CD4-positive, alpha-beta T cell treated with Interleukin-12 subunit alpha and Interleukin-12 subunit beta, for 1 hour (primary cell): ENCODE results near the gene XCR1.
"Not testable (repeated sequence)": the region's sequence is repeated elsewhere in the genome, so short reads cannot be mapped to it uniquely, and the experiment has no call there.

ENCODE experiments used
- DNase-seq: peaks from one replicate; pipeline ENCODE4 v3.0.0-alpha.2; 2020

The XCR1 gene

GRCh38 chr3:46038071-46038470 is 10.8 kb upstream of the XCR1 start:
- not testable (repeated sequence) for DNase-seq

GRCh38 chr3:46036191-46036590 is 8.9 kb upstream of the XCR1 start:
- DNase-seq, result no peak

DNA sequence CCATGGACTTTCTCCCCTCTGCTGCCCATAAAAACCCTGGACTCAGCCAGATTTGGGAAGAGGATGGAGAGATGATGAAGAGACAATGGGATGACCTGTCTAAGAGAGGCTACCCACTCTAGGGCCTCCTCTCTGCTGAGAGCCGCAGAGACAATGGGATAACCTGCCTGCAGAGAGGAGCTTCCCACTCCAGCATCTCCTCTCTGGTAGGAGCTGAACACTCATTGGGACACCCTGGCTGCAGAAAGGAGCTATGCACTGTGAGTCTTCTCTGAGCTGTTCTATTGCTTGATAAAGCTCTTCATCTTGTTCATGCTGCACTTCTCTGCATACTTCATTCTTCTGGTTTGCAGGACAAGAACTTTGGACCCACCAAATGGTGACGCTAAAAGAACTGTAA is 4.5 kb upstream of the XCR1 start:
- no peak for DNase-seq

GRCh38 chr3:46031269-46031668 is 4.0 kb upstream of the XCR1 start:
- no peak for DNase-seq

DNA sequence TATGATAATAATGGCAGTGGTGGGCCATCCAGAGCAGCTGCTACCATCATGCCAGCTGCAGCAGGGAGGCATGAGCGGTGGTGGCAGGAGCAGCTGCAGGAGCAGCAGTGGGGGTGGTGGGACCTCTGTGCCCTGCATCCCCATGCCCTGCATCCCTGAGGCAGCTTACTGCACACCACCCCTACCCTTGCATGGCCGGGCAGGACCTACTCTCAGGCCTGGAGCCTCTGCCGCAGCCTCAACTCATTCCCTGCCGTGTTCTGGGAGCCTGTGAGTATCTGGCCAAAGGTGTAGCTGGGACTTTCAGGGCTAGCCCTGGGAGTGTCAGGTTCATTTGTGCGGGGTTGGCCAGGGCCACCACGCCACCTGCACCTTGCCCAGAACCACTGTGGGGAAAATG is 3.3 kb upstream of the XCR1 start:
- DNase-seq, result no peak

DNA sequence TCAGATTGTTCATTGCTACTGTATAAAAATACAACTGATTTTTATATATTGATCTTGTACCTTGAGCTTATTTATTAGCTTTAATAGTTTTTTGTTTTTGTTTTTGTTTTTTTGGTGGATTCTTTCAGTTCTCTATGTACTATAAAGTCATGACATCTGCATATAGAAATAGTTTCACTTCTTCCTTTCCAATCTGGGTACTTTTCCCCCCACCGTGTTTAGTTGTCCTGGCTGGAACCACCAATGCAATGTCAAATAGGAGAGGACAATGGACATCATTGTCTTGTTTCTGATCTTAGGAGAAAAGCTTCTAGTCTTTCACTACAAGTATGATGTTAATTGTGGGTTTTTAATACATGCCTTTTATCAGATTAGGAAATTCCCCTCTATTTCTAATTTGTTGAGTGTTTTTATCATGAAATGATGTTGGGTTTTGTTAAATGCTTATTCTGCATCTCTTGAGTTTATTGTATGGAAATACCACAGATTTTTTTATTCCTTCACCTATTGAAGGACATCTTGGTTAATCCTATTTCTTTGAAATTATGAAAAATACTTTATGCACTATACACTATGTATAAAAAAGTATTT is 2.8 kb upstream of the XCR1 start:
- no peak for DNase-seq

- no peak for DNase-seq
Measured at GRCh38 chr3:46027736-46028397, 584 bp upstream of the XCR1 start.

- no peak for DNase-seq
Measured at GRCh38 chr3:46025139-46025538, 2.1 kb downstream of the XCR1 start.

DNA sequence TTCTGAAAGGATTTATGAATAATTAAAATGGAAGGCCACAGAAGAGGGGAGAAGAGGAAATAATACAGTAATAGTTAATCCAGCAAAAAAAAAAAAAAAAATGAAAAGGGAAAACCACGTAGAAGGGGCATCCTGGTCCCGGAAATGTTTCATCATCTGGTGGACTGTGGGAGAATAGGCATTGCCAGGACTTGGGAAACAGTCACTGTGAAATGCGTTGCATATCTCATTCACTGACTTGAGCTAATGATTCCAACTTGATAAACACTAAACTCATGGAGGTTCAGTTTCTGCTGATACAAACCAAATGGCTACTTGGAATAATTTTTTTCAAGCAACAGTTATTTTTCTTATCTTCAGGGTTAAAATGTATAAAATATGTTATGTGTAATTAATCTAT is 3.2 kb downstream of the XCR1 start:
- DNase-seq, result no peak

DNA sequence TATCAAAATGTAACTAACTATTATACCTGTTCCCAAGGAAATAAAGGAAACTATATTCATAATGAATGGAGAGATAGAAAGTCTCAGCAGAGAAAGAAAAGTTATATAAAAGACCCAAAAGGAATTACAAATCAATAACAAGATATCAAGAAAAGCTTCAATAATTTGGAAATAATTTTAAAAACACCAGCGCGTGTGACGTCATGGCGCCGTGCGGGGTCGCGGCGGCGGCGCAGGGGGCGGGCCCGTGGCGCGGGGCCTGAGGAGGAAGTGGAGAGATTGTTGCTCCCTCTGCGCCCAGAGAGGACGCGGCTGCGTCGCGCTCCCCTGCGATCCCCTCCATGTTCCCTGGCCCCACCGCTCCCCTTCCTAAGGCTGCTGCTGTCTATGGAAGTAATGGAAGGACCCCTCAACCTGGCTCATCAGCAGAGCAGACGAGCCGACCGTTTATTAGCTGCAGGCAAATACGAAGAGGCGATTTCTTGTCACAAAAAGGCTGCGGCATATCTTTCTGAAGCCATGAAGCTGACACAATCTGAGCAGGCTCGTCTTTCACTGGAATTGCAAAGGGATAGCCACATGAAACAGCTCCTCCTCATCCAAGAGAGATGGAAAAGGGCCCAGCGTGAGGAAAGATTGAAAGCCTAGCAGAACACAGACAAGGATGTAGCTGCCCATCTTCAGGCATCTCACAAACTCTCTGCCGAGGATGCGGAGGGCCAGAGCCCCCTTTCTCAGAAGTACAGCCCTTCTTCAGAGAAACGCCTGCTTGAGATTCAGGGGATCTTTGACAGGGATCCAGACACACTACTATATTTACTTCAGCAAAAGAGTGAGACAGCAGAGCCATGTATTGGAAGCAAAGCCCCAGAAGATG is 4.1 kb downstream of the XCR1 start:
- DNase-seq, result no peak

- no peak for DNase-seq
Measured at GRCh38 chr3:46021516-46021915, 5.8 kb downstream of the XCR1 start.

- DNase-seq, result no peak
Measured at GRCh38 chr3:46020766-46021510, 6.3 kb downstream of the XCR1 start.

GRCh38 chr3:46019707-46020106 is 7.6 kb downstream of the XCR1 start:
- no peak for DNase-seq

GRCh38 chr3:46017720-46018119 is 9.6 kb downstream of the XCR1 start:
- DNase-seq, result no peak

- no peak for DNase-seq
Measured at GRCh38 chr3:46013316-46014094, 13.8 kb downstream of the XCR1 start.

- no peak for DNase-seq
Measured at GRCh38 chr3:46012246-46012645, 15.0 kb downstream of the XCR1 start.

GRCh38 chr3:46010519-46011113 is 16.7 kb downstream of the XCR1 start:
- DNase-seq, result no peak

GRCh38 chr3:46008058-46008457 is 19.2 kb downstream of the XCR1 start:
- no peak for DNase-seq

- no peak for DNase-seq
Measured at GRCh38 chr3:46007280-46007679, 20.0 kb downstream of the XCR1 start.

DNA sequence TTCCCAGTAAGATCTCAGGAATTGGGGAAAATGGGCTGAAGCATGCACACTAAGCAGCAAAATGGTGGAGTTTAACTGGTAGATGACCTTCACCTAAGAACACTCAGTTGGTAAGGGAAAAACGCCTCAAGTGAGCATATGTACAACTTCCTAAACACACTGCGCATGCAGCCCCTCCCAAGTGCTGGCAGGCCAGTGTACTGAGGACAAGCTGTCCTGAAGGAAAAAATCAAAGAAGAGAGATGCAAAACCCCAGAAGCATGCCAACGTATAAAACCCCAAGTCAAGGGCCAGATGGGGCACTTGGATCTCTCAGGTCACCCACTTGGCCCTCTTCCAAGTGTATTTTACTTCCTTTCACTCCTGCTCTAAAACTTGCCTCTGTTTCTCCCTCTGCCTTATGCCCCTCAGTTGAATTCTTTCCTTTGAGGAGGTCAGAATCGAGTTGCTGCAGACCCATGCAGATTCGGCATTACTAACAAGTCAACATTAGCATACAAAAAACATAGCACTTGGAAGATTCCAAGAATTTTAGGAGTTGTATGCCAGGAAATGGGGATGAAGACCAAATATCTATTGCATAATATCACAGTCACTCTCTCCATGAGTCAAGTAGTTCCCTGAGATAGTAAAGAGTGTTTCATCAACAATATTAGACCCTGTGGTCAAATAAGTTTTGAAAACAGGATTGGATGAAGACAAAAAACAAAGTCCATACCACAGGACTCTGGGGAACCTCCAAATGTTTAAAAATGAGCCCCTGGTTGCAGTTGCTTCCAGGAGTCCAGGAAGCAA is 20.8 kb downstream of the XCR1 start:
- no peak for DNase-seq

DNA sequence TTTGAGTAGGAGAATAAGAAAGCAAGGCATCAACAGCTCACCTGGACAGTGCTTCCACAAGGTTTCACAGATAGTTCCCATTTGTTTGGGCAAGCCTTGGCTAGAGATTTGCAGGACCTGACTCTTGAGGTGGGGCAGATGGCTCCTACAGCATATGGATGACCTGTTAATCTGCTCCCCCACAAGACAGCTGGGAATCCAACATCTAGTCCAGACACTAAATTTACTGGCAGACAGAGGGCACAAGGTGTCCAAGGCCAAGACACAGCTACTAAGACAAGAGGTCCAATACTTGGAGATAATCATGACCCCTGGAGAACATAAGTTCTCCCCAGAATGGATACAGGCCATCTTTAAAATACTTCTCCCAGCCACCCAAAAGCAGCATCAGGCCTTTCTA is 23.6 kb downstream of the XCR1 start:
- not testable (repeated sequence) for DNase-seq
